Ascending aorta (tissue), 2 donors: ENCODE results near the gene GRM8. TPM values are rescaled to one million over a fixed set of nuclear protein-coding genes. Genes with fewer than 3 reads are reported as not detected.

ENCODE experiments used
- DNase-seq, 2 donors: peaks; one replicate each; pipeline ENCODE4 v3.0.0-alpha.2; 2019; ENCODE audit warnings: low spot score in 2 of 2
- H3K27ac ChIP-seq, 2 donors: fragments of 200-600 bp; sonication (generic); one replicate each; pipeline ENCODE4 v1.5.1; 2016 to 2017; ENCODE audit warnings: mild to moderate bottlenecking in 1 of 2
- H3K27me3 ChIP-seq: fragments of 200-600 bp; sonication (generic); one replicate; pipeline ENCODE4 v1.5.1; 2017
- H3K36me3 ChIP-seq, 2 donors: fragments of 200-600 bp; sonication (generic); one replicate each; pipeline ENCODE4 v1.5.1; 2016
- H3K4me1 ChIP-seq, 2 donors: fragments of 200-600 bp; sonication (generic); one replicate each; pipeline ENCODE4 v1.5.1; 2016 to 2017; ENCODE audit warnings: mild to moderate bottlenecking in 1 of 2
- H3K4me3 ChIP-seq, 2 donors: fragments of 200-600 bp; sonication (generic); one replicate each; pipeline ENCODE4 v1.5.1; 2016 to 2017; ENCODE audit warnings: mild to moderate bottlenecking in 1 of 2
- H3K9me3 ChIP-seq, 2 donors: fragments of 200-600 bp; sonication (generic); one replicate each; pipeline ENCODE4 v1.5.1; 2016
- CTCF ChIP-seq, 3 experiments: fragments of 200-600 bp in 2 of 3; fragments of 450-650 bp in 1 of 3; sonication (generic) in 2 of 3; IDR thresholded peaks; one replicate each; pipeline ENCODE4 v1.5.1; 2016 to 2019; ENCODE audit warnings: antibody characterized with exemption in 3 of 3, mild to moderate bottlenecking in 1 of 3, moderate library complexity in 1 of 3
- intact Hi-C: fragments of 100-400 bp; cut with DNase I; formaldehyde crosslinking; loops from one replicate; pipeline ENCODE4 v1.15.1; 2023
- total RNA-seq: library from RNA; depleted of rRNA; stranded (reverse); fragments of >200 nt; gene quantifications from one replicate; pipeline ENCODE4 v1.1.0, GENCODE V29; 2016

The GRM8 gene
- total RNA-seq, 1 donor from 2014 or later: not detected

- intact Hi-C loops: no loop called here
These were observed 21.3 kb downstream of the GRM8 start for GRCh38 chr7:127231415-127231814.

GRCh38 chr7:127230192-127230925 lies 22.4 kb downstream of the GRM8 start:
- TF ChIP-seq CTCF (IDR thresholded peaks at IDR 0.05): no peak
- Histone ChIP-seq H3K9me3 (no peaks in the 10 kb centered on the region), H3K27ac (no peak overlapping the region), H3K4me3 (no peak overlapping the region), H3K36me3 (no peaks in the 10 kb centered on the region), H3K27me3 (no peaks in the 10 kb centered on the region), H3K4me1 (no peaks in the 10 kb centered on the region)
- intact Hi-C loops: no loop called here
- DNase-seq: no peak

More at GRCh38 chr7:127231415-127231814, 21.3 kb downstream of the GRM8 start:
- no peak for TF ChIP-seq CTCF (IDR thresholded peaks at IDR 0.05)
- Histone ChIP-seq H3K4me3 (no peak overlapping the region), H3K4me1 (no peaks in the 10 kb centered on the region), H3K27me3 (no peaks in the 10 kb centered on the region), H3K36me3 (no peaks in the 10 kb centered on the region), H3K9me3 (no peaks in the 10 kb centered on the region), H3K27ac (no peak overlapping the region)
- DNase-seq: no peak

GRCh38 chr7:127226685-127227374 lies 25.9 kb downstream of the GRM8 start:
- Histone ChIP-seq H3K27ac (no peak overlapping the region), H3K27me3 (no peaks in the 10 kb centered on the region), H3K4me1 (no peaks in the 10 kb centered on the region), H3K4me3 (no peak overlapping the region), H3K9me3 (no peaks in the 10 kb centered on the region), H3K36me3 (no peaks in the 10 kb centered on the region)
- intact Hi-C loops: no loop called here
- TF ChIP-seq CTCF (IDR thresholded peaks at IDR 0.05): no peak
- DNase-seq: no peak

- intact Hi-C loops: no loop called here
- H3K4me1 ChIP-seq: no peaks in the 10 kb centered on the region
- no peak overlapping the region for H3K27ac ChIP-seq
- no peak for TF ChIP-seq CTCF (IDR thresholded peaks at IDR 0.05)
- no peaks in the 10 kb centered on the region for H3K27me3 ChIP-seq
- no peak overlapping the region for H3K4me3 ChIP-seq
- H3K9me3 ChIP-seq: no peaks in the 10 kb centered on the region
- DNase-seq: no peak
- H3K36me3 ChIP-seq: no peaks in the 10 kb centered on the region
These were observed 31.0 kb downstream of the GRM8 start for GRCh38 chr7:127221731-127222130.

- H3K4me3 ChIP-seq: no peak overlapping the region
- H3K27ac ChIP-seq: no peak overlapping the region
- no peaks in the 10 kb centered on the region for H3K9me3 ChIP-seq
- DNase-seq: no peak
- no peaks in the 10 kb centered on the region for H3K4me1 ChIP-seq
- TF ChIP-seq CTCF (IDR thresholded peaks at IDR 0.05): no peak
- intact Hi-C loops: no loop called here
- no peaks in the 10 kb centered on the region for H3K36me3 ChIP-seq
- no peaks in the 10 kb centered on the region for H3K27me3 ChIP-seq
These were observed 37.6 kb downstream of the GRM8 start for GRCh38 chr7:127214956-127215718.
